Osteoblast (primary cell): ENCODE measurements around the gene PAPLN. TPM values are rescaled to one million over a fixed set of nuclear protein-coding genes. Genes with fewer than 3 reads are reported as not detected.
A peak's percentile ranks its signal among the peaks of the same experiment; 100 is the strongest.

Experiments used
- DNase-seq: peaks from one replicate; pipeline ENCODE4 v3.0.0; 2011; ENCODE audit warnings: low spot score, mixed read lengths; ENCODE audit not compliant: insufficient read length; ENCODE audit errors: missing footprints
- H2AFZ ChIP-seq: 2 replicates; pipeline ENCODE4 v1.6.0; 2011; ENCODE audit warnings: mild to moderate bottlenecking, low read length
- H3K27ac ChIP-seq: 2 replicates; pipeline ENCODE4 v1.5.1; 2011; ENCODE audit warnings: mild to moderate bottlenecking, low read depth, low read length, moderate library complexity
- H3K27me3 ChIP-seq: 2 replicates; pipeline ENCODE4 v1.6.0; 2012; ENCODE audit warnings: mild to moderate bottlenecking, control low read depth, inconsistent platforms, low read length, moderate library complexity; ENCODE audit not compliant: insufficient read depth
- H3K36me3 ChIP-seq: 2 replicates; pipeline ENCODE4 v1.5.1; 2011; ENCODE audit warnings: mild to moderate bottlenecking, low read length, control low read depth, moderate library complexity; ENCODE audit not compliant: insufficient read depth
- H3K4me1 ChIP-seq: 2 replicates; pipeline ENCODE4 v1.5.1; 2011; ENCODE audit warnings: mild to moderate bottlenecking, low read length, control low read depth, moderate library complexity; ENCODE audit not compliant: insufficient read depth
- H3K4me2 ChIP-seq: 2 replicates; pipeline ENCODE4 v1.6.0; 2011; ENCODE audit warnings: mild to moderate bottlenecking, low read length; ENCODE audit not compliant: insufficient read depth
- H3K4me3 ChIP-seq: fragments of 200-600 bp; sonication (generic); 3 replicates; pipeline ENCODE4 v1.5.1; 2012; ENCODE audit warnings: mild to moderate bottlenecking, low read length, inconsistent platforms; ENCODE audit not compliant: insufficient read depth
- H3K79me2 ChIP-seq: 2 replicates; pipeline ENCODE4 v1.6.0; 2012; ENCODE audit warnings: mild to moderate bottlenecking, low read length, control low read depth, inconsistent platforms; ENCODE audit not compliant: insufficient read depth
- H3K9me3 ChIP-seq: 2 replicates; pipeline ENCODE4 v1.5.1; 2011; ENCODE audit warnings: low read depth, low read length, control low read depth
- H4K20me1 ChIP-seq: 2 replicates; pipeline ENCODE4 v1.6.0; 2012; ENCODE audit warnings: mild to moderate bottlenecking, low read length, control low read depth; ENCODE audit not compliant: insufficient read depth
- CTCF ChIP-seq: IDR thresholded peaks from 2 replicates; pipeline ENCODE4 v1.5.1; 2011; ENCODE audit warnings: mild to moderate bottlenecking, low read depth, low read length, moderate library complexity; ENCODE audit errors: extremely low read depth
- total RNA-seq: library from RNA; depleted of rRNA; stranded (reverse); fragments of >200 nt; gene quantifications from 2 replicates; pipeline ENCODE4 v1.2.3, GENCODE V29; 2012

Gene PAPLN
- total RNA-seq, 1 donor, result 5.8 TPM

- no peak for TF ChIP-seq CTCF
- peak; percentile 78 for DNase-seq
- peaks cover 67% of the 10 kb centered on the region for H3K27me3 ChIP-seq
Observed at GRCh38 chr14:73234029-73234428, 3.3 kb upstream of the PAPLN start.

GRCh38 chr14:73234586-73235394, 2.5 kb upstream of the PAPLN start:
- Histone ChIP-seq H4K20me1 (peaks cover 9% of the 10 kb centered on the region), H2AFZ (no peak overlapping the region), H3K79me2 (no peaks in the 10 kb centered on the region), H3K27me3 (peaks cover 71% of the 10 kb centered on the region), H3K36me3 (no peaks in the 10 kb centered on the region), H3K27ac (no peak overlapping the region), H3K4me3 (no peak overlapping the region), H3K4me1 (peaks cover 19% of the 10 kb centered on the region), H3K4me2 (no peak overlapping the region), H3K9me3 (no peaks in the 10 kb centered on the region)
- DNase-seq, result peak; percentile 45
- TF ChIP-seq CTCF, result no peak

More at GRCh38 chr14:73234029-73234428, 3.3 kb upstream of the PAPLN start:
- no peak overlapping the region for H3K4me2 ChIP-seq
- no peak overlapping the region for H3K27ac ChIP-seq
- no peak overlapping the region for H2AFZ ChIP-seq
- no peaks in the 10 kb centered on the region for H3K36me3 ChIP-seq
- H4K20me1 ChIP-seq, result peaks cover 8% of the 10 kb centered on the region
- H3K4me1 ChIP-seq, result peaks cover 11% of the 10 kb centered on the region
- H3K79me2 ChIP-seq, result no peaks in the 10 kb centered on the region
- H3K9me3 ChIP-seq, result no peaks in the 10 kb centered on the region
- no peak overlapping the region for H3K4me3 ChIP-seq

GRCh38 chr14:73235531-73236155, 1.7 kb upstream of the PAPLN start:
- no peaks in the 10 kb centered on the region for H3K9me3 ChIP-seq

More at GRCh38 chr14:73235531-73236155, 1.7 kb upstream of the PAPLN start:
- Histone ChIP-seq H3K27ac (no peak overlapping the region), H4K20me1 (peaks cover 9% of the 10 kb centered on the region), H3K4me3 (no peak overlapping the region), H3K79me2 (no peaks in the 10 kb centered on the region), H3K4me2 (no peak overlapping the region), H2AFZ (no peak overlapping the region), H3K27me3 (peaks cover 74% of the 10 kb centered on the region), H3K4me1 (peaks cover 20% of the 10 kb centered on the region), H3K36me3 (no peaks in the 10 kb centered on the region)
- no peak for TF ChIP-seq CTCF
- peak; percentile 85 for DNase-seq
